Upper lobe of left lung (tissue), 4 donors: Measurements from ENCODE around the gene MEGF10.

Source experiments
- EP300 ChIP-seq, 4 donors: sonication (generic); formaldehyde crosslinking; IDR thresholded peaks; one replicate each; pipeline ENCODE4 v1.5.1; 2017; ENCODE audit warnings: antibody characterized with exemption in 4 of 4, control low read depth in 2 of 4
- POLR2A ChIP-seq, 4 donors: fragments of 450-650 bp; IDR thresholded peaks; one replicate each; pipeline ENCODE4 v1.5.1; 2016 to 2017; ENCODE audit warnings: antibody characterized with exemption in 4 of 4, mild to moderate bottlenecking in 2 of 4
- POLR2AphosphoS5 ChIP-seq, 2 donors: sonication (generic); formaldehyde crosslinking; IDR thresholded peaks; one replicate each; pipeline ENCODE4 v1.5.1; 2017; ENCODE audit warnings: antibody characterized with exemption in 2 of 2
- TF ChIP-seq, protein P1 (sequence below), 6 experiments: fragments of 450-650 bp in 4 of 6; fragments of 200-600 bp in 2 of 6; sonication (generic) in 2 of 6; IDR thresholded peaks; one replicate each; pipeline ENCODE4 v1.5.1; 2016 to 2019; ENCODE audit warnings: antibody characterized with exemption in 6 of 6

DNA sequence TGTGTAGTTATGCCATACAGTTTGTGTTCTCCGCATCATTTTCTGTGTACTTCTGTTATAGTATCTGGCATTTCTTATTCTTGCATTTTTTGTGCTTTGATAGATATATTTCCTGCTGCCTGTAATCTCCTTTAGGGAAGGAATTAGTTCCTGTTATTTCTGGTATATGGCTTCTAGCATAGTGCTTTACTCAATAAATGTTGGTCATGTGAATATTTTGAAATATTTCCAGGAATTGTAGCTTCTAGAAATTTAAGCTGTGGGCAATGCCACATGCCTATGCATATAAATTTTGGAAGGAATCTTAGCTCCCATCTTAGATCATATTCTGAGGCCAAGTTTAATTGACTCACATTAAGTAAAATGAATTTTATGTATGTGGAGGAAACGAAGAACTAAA is 215.3 kb downstream of the MEGF10 start:
- TF ChIP-seq, protein P1, sequence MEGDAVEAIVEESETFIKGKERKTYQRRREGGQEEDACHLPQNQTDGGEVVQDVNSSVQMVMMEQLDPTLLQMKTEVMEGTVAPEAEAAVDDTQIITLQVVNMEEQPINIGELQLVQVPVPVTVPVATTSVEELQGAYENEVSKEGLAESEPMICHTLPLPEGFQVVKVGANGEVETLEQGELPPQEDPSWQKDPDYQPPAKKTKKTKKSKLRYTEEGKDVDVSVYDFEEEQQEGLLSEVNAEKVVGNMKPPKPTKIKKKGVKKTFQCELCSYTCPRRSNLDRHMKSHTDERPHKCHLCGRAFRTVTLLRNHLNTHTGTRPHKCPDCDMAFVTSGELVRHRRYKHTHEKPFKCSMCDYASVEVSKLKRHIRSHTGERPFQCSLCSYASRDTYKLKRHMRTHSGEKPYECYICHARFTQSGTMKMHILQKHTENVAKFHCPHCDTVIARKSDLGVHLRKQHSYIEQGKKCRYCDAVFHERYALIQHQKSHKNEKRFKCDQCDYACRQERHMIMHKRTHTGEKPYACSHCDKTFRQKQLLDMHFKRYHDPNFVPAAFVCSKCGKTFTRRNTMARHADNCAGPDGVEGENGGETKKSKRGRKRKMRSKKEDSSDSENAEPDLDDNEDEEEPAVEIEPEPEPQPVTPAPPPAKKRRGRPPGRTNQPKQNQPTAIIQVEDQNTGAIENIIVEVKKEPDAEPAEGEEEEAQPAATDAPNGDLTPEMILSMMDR (IDR thresholded peaks at IDR 0.05) = no peak
- TF ChIP-seq POLR2AphosphoS5 (IDR thresholded peaks at IDR 0.05) (no peak), POLR2A (IDR thresholded peaks at IDR 0.05) (no peak), EP300 (IDR thresholded peaks at IDR 0.05) (no peak)
